Vagina (tissue), 2 donors: ENCODE data around the gene MEGF9. TPM values are rescaled to one million over a fixed set of nuclear protein-coding genes. Genes with fewer than 3 reads are reported as not detected.

ENCODE experiments used
- DNase-seq, 2 donors: peaks; one replicate each; pipeline ENCODE4 v3.0.0-alpha.2; 2017; ENCODE audit errors: extremely low spot score in 2 of 2
- H3K27ac ChIP-seq: fragments of 200-600 bp; sonication (generic); one replicate; pipeline ENCODE4 v1.5.1; 2019
- H3K27me3 ChIP-seq: fragments of 200-600 bp; sonication (generic); one replicate; pipeline ENCODE4 v1.5.1; 2019
- H3K36me3 ChIP-seq, 2 donors: fragments of 200-600 bp; sonication (generic); one replicate each; pipeline ENCODE4 v1.5.1; 2017 to 2019
- H3K4me1 ChIP-seq: fragments of 200-600 bp; sonication (generic); one replicate; pipeline ENCODE4 v1.5.1; 2019
- H3K4me3 ChIP-seq, 2 donors: fragments of 200-600 bp; sonication (generic); 1 replicate in 1 of 2; 2 replicates in 1 of 2; pipeline ENCODE4 v1.5.1; 2016 to 2019
- H3K9me3 ChIP-seq: fragments of 200-600 bp; sonication (generic); one replicate; pipeline ENCODE4 v1.5.1; 2019
- POLR2A ChIP-seq, 2 donors: fragments of 450-650 bp; IDR thresholded peaks; one replicate each; pipeline ENCODE4 v1.6.1; 2017; ENCODE audit warnings: antibody characterized with exemption in 2 of 2, mild to moderate bottlenecking in 2 of 2, moderate library complexity in 2 of 2
- POLR2AphosphoS5 ChIP-seq, 2 donors: sonication (generic); formaldehyde crosslinking; IDR thresholded peaks; one replicate each; pipeline ENCODE4 v1.9.0; 2017; ENCODE audit warnings: antibody characterized with exemption in 2 of 2, mild to moderate bottlenecking in 2 of 2, low read depth in 1 of 2; ENCODE audit not compliant: insufficient read depth in 1 of 2
- intact Hi-C: fragments of 100-400 bp; cut with DNase I; formaldehyde crosslinking; loops from one replicate; pipeline ENCODE4 v1.15.1; 2023
- total RNA-seq: library from RNA; depleted of rRNA; stranded (reverse); fragments of >200 nt; gene quantifications from one replicate; pipeline ENCODE4 v1.2.3, GENCODE V29; 2016
- TF ChIP-seq, protein P1 (sequence below), 3 experiments: fragments of 450-650 bp in 2 of 3; fragments of 200-600 bp in 1 of 3; sonication (generic) in 1 of 3; IDR thresholded peaks; one replicate each; pipeline ENCODE4 v1.5.1; 2017 to 2019; ENCODE audit warnings: antibody characterized with exemption in 3 of 3, mild to moderate bottlenecking in 2 of 3, moderate library complexity in 2 of 3

Gene MEGF9
- total RNA-seq, 1 donor from 2014 or later = 17.7 TPM

DNA sequence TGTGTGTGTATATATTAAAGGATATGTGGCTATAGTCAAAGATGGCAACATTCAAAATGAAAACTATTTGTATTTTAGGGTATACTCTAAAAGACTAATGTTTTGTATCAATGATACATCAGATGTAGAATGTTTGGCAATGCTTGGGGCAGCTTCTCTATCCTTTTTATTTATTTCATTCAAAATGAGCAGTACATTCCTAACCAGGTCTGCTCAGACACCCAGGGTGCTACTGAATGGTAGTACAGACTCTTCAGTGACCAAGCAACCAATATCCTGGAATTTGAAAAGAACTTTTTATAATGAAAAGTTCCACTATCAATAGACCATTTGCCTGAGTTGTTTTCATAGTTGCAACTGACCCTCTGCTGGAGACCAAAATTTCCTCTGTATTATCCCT lies 23.9 kb downstream of the MEGF9 start:
- TF ChIP-seq POLR2AphosphoS5 (IDR thresholded peaks at IDR 0.05; ENCODE audit: insufficient read depth in 1 of 2, low read depth in 1 of 2) (no peak), POLR2A (IDR thresholded peaks at IDR 0.05) (no peak)
- TF ChIP-seq, protein P1, sequence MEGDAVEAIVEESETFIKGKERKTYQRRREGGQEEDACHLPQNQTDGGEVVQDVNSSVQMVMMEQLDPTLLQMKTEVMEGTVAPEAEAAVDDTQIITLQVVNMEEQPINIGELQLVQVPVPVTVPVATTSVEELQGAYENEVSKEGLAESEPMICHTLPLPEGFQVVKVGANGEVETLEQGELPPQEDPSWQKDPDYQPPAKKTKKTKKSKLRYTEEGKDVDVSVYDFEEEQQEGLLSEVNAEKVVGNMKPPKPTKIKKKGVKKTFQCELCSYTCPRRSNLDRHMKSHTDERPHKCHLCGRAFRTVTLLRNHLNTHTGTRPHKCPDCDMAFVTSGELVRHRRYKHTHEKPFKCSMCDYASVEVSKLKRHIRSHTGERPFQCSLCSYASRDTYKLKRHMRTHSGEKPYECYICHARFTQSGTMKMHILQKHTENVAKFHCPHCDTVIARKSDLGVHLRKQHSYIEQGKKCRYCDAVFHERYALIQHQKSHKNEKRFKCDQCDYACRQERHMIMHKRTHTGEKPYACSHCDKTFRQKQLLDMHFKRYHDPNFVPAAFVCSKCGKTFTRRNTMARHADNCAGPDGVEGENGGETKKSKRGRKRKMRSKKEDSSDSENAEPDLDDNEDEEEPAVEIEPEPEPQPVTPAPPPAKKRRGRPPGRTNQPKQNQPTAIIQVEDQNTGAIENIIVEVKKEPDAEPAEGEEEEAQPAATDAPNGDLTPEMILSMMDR (IDR thresholded peaks at IDR 0.05) = no peak
- no peaks in the 10 kb centered on the region for H3K27me3 ChIP-seq
- H3K4me3 ChIP-seq = no peak overlapping the region
- no peaks in the 10 kb centered on the region for H3K36me3 ChIP-seq
- intact Hi-C loops = no loop called here
- H3K9me3 ChIP-seq = no peaks in the 10 kb centered on the region
- H3K27ac ChIP-seq = no peak overlapping the region
- no peaks in the 10 kb centered on the region for H3K4me1 ChIP-seq
- DNase-seq = no peak

DNA sequence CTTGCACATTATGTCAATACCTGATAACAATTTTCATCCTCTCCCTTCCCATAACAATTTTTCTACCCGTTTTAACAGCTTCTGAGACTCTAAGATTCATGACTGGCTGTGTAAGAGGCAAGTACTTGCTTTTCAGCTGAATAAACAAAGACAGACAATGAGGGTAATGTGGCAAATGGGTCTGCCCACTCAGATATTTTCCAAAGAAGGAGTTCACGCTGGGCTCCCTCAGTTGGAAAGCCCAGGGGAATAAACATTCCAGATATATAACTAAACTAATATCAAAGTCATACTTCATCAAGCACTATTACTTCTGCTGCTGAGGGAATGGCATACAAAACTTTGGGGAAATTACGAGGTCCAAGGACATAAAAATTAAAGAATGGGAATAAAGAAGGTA lies 24.4 kb downstream of the MEGF9 start:
- H3K36me3 ChIP-seq = no peaks in the 10 kb centered on the region
- intact Hi-C loops = no loop called here
- no peak overlapping the region for H3K27ac ChIP-seq
- no peak for TF ChIP-seq POLR2A (IDR thresholded peaks at IDR 0.05)
- TF ChIP-seq, protein P1 (IDR thresholded peaks at IDR 0.05) = no peak
- H3K9me3 ChIP-seq = no peaks in the 10 kb centered on the region
- DNase-seq = no peak
- no peak overlapping the region for H3K4me3 ChIP-seq
- H3K27me3 ChIP-seq = no peaks in the 10 kb centered on the region
- H3K4me1 ChIP-seq = no peaks in the 10 kb centered on the region

DNA sequence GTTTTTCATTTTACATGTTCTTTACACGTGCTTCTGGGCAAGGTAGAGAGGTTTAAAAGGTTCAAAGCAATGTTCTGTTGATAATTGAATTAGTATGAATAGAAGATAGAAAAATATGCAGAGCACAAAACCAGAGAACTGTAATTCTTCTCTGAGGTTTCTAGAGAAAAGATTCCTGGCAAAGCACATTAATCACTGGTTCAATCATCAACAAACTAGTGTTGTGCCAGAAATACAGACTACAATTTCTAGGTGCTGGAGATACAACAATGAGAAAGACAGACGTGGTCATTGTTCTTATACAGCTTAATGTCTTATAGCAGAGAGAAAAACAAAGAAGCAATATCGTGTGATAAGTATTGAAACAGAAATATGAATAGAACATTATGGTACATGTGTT lies 25.5 kb downstream of the MEGF9 start:
- Histone ChIP-seq H3K4me3 (no peak overlapping the region), H3K4me1 (no peaks in the 10 kb centered on the region)

DNA sequence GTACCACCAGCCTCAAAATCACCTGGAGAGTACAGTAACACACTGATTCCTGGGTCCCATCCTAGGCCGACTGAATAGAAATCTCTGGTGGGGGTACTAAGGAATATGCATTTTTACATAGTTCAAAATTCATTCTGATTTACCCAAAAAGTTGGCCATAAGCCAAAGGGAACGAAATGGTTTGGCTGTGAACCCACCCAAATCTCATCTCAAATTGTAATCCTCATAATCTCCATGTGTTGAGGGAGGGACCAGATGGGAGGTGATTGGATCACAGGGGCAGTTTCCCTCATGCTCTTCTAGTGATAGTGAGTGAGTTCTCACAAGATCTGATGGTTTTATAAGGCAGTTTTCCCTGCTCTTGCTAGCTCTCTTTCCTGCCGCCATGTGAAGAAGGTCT lies 31.1 kb downstream of the MEGF9 start:
- Histone ChIP-seq H3K4me1 (no peaks in the 10 kb centered on the region), H3K27me3 (no peaks in the 10 kb centered on the region), H3K9me3 (no peaks in the 10 kb centered on the region), H3K4me3 (no peak overlapping the region), H3K27ac (no peak overlapping the region), H3K36me3 (no peaks in the 10 kb centered on the region)
- no peak for DNase-seq
- intact Hi-C loops = no loop called here
- TF ChIP-seq, protein P1 (IDR thresholded peaks at IDR 0.05) = no peak
- TF ChIP-seq POLR2A (IDR thresholded peaks at IDR 0.05) (no peak), POLR2AphosphoS5 (IDR thresholded peaks at IDR 0.05; ENCODE audit: insufficient read depth in 1 of 2, low read depth in 1 of 2) (no peak)

More for the DNA sequence above, 25.5 kb downstream of the MEGF9 start:
- no peak for DNase-seq
- Histone ChIP-seq H3K9me3 (no peaks in the 10 kb centered on the region), H3K36me3 (no peaks in the 10 kb centered on the region), H3K27ac (no peak overlapping the region), H3K27me3 (no peaks in the 10 kb centered on the region)
- intact Hi-C loops = no loop called here
- no peak for TF ChIP-seq POLR2A (IDR thresholded peaks at IDR 0.05)
- TF ChIP-seq, protein P1 (IDR thresholded peaks at IDR 0.05) = no peak
- TF ChIP-seq POLR2AphosphoS5 (IDR thresholded peaks at IDR 0.05; ENCODE audit: insufficient read depth in 1 of 2, low read depth in 1 of 2) = no peak

DNA sequence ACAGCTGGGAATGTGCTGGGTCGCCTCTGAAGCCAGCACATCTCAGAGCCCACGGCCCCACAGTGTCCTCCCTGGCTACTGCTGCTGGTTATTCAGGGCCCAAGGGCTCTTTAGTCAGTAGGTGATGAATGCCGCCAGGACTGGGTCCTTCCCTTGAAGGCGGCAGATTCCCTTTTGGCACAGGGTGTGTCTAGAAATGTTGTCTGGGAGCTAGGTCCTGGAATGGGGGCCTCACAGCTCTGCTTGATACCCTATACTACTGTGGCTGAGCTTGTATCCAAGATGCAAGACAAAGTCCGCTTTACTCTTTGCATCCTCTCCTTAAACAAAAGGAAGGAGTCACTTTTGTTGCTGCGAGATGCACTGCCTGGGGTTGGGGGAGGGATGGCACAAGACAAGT lies 33.1 kb downstream of the MEGF9 start:
- Histone ChIP-seq H3K27ac (no peak overlapping the region), H3K4me1 (no peaks in the 10 kb centered on the region), H3K4me3 (no peak overlapping the region), H3K9me3 (no peaks in the 10 kb centered on the region), H3K36me3 (no peaks in the 10 kb centered on the region), H3K27me3 (no peaks in the 10 kb centered on the region)
- DNase-seq = no peak
- no peak for TF ChIP-seq POLR2A (IDR thresholded peaks at IDR 0.05)
- TF ChIP-seq, protein P1 (IDR thresholded peaks at IDR 0.05) = no peak
- intact Hi-C loops = no loop called here
